NAMALWA (cell line): ENCODE measurements around the gene OR51E2.
"Not testable (repeated sequence)": the region's sequence is repeated elsewhere in the genome, so short reads cannot be mapped to it uniquely, and the experiment has no call there.

Experiments
- DNase-seq: peaks from one replicate; pipeline ENCODE4 v3.0.0-alpha.2; 2015; ENCODE audit warnings: low spot score

The OR51E2 gene, protein sequence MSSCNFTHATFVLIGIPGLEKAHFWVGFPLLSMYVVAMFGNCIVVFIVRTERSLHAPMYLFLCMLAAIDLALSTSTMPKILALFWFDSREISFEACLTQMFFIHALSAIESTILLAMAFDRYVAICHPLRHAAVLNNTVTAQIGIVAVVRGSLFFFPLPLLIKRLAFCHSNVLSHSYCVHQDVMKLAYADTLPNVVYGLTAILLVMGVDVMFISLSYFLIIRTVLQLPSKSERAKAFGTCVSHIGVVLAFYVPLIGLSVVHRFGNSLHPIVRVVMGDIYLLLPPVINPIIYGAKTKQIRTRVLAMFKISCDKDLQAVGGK

DNA sequence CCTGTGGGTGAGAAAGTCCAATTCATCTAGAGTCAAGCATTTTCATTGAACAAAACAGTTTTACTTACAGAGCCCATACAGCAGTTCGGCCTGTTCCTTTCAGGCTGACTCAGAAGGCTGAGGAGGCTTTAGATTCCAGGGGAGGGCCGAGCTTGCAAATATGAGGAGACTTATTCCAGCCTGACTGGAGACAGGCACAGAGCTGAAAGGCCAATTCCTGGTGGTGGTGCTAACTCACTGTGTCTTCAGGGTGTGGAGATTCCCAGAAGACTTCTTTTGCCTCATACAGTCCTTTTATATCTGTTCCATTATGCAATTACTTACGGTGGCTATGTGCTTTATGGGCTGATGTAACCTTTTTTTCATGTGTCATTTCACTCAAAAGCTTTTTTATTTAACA is at the start of gene OR51E2:
OR51E2 (minus strand) TSS at position 269 of the 400 bp plus-strand sequence. CDS start 15,142 bp downstream, outside the sequence.
- DNase-seq, result no peak

DNA sequence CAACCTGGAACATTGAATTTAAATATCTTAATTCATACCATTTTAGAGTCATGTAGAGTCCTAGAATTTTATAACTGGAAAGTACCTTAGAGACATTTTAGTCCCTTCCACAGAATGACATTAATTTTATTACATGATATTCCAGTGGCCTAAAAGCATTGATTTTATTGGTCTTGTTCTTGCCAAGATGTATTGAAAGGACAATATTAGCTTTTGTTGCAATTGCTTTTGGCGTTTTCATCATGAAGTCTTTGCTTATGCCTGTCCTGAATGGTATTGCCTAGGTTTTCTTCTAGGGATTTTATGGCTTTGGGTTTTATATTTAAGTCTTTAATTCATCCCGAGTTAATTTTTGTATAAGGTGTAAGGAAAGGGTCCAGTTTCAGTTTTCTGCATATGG is 43.1 kb upstream of the OR51E2 start:
- DNase-seq, result no peak

DNA sequence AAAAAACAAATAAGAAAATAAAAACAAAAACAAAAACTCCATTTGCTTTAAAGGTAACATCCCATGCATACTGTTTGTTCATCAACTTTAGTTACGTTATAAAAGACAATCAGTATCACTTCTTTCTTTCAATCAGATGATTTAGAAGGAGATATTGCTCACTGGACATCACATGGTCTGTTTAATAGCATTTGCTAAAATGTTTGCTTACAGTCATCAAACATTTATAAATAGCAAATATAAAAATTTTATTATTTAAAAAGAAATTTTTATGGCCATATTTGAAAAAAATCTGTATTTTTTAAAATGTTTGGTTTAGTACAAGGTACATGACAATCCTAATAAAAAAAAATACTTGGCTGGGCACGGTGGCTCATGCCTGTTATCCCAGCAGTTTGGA is 29.5 kb upstream of the OR51E2 start:
- DNase-seq, result no peak

DNA sequence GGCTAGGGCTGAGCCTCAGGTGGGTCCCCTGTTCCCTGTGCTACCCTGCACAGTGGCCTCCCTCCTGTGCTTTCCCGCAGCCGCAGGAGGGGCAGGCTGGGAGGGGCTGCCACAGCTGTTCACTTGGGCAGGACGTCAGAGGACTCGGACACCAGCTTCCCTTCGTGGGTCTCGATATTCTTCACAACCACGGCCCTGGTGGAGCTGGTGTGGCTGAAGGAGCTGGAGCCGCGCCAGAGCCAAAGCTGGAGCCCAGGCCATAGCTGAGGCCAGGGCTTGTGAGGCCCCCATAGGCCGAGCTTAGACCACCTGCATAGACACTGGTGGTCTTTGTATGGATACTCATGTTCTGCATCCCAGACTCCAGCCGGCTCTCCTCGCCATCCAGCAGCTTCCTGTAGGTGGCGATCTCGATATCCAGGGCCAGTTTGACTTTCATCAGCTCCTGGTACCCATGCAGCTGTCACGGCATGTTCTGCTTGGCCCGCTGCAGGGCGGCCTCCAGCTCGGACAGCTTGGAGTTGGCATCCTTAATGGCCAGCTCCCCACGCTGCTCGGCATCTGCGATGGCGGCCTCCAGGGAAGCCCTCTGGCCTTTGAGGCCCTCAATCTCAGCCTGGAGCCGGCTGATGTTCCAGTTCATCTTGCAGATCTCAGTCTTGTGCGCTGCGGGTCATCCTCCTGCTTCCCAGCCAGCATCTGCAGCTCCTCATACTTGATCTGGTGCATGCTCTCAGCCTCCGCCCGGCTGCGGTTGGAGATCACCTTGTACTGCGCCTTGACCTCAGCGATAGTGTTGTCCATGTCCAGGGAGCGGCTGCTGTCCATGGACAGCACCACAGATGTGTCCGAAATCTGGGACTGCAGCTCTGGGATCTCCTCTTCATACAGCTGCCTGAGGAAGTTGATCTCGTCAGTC is 25.2 kb upstream of the OR51E2 start:
- DNase-seq, result not testable (repeated sequence)

DNA sequence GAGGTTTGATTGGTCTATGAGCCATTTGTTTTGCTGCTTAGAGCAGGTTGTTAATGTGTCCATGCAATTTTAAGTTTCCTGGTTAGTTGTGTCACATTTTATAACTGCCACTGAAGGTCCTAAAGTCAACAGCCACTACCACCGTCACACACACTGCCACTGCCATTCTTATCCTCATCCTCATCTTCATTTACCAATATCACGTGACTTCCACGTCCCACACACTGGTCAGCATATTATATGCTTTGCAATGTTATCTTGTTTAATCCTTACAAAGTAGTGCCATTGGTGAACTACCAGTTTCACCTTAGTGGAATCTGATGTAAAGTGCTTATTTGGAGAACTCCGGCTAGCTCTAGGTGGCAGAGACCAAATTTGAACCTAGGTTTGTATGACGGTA is 16.6 kb upstream of the OR51E2 start:
- DNase-seq, result no peak

DNA sequence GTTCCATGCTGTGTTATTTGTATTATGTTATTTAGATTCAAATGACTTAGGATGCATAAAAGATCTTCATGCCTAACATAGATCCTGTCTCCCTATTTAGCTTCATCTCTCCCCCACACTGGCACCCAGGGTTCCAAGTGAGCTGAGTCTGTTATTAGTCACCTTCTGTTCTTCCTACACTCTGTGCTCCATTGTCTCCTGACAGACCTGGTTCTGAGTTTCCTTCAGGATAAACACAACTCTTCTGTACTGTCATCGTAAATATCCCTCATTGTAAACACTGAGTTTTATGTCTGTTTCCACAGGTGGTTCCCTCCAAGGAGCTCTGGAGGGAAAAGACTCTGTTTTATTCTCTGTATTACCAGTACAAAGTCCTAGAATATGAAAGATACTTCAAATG is 15.6 kb upstream of the OR51E2 start:
- no peak for DNase-seq

DNA sequence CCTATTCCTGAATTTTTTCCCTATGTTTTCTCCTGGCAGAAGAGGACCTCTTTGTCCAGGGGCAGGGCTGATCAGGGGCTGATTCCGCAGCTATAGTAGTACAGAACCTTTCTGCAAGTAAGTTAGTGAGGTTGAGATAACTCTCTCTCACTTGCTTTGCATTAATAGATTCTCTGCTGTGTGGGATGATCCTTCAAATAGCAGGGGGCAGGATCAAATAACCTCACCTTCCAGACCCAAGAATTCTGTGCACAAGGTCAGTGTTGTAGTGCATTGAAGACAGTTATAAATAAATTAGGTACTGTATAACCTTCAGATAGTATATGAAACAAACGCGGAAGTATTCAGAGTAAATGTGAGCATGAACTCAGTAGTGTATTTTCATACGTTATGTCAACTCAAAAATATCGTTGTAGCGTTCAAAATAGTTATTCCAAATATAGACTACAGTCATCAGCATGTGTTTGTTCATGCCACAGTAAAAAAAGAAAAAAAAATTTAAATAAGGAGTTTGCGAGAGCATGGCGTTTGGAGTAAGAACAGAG is 7.2 kb upstream of the OR51E2 start:
- DNase-seq, result peak; percentile 9

DNA sequence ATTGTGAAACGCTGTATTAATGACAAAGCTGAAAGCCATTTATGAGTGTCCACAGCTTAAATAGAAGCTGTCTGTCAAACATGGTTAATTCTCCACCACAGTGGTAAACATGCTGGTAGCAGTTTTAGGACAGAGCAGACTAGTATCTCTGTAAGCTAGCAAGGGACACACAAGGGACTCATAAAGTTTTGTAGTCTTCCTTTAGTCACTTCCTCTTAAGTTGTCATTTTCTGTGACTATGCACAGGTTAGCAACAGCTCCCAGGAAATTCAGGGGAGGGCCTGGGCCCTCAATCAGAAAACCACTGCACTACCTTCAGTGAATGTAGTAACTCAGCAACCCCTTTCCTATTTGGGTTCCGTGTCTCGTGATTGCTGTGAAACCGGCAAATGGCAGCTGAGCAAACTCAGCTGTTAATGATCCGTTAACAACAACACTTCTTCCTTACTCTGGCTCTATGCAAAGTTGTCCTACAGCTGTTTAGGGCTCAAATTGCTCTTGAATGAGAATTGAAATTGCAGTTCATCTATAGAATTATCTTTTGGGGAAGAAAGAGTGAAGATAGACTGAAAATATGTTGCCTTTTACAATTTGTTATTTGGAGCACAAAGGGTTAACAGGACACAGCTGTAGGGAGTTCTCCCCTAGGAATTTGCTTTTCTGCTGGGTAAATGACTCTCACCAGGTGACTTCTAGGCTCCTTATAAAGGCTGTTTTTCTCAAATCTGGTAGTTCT is 6.6 kb upstream of the OR51E2 start, which contains the start of gene MMP26:
MMP26 (plus strand) TSS at position 731 of the 736 bp plus-strand sequence.
- peak; percentile 63 for DNase-seq

DNA sequence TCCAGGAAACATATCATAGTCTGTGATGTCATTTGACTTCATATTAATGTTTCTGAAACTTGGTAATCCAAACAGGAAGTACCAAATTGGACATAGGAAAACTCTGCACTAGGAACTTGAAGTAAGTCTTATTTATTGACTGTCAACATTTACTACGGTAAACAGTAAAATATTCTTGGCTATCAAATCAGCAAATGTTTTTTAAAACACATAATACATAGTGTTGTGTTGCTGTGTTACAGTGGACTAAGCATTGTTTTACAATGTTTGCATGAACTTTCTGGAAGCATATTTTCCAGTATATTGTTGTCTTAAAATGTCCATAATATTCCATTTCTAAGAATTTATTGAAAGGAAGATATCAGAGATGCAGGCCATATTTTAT is 2.8 kb upstream of the OR51E2 start:
- no peak for DNase-seq

DNA sequence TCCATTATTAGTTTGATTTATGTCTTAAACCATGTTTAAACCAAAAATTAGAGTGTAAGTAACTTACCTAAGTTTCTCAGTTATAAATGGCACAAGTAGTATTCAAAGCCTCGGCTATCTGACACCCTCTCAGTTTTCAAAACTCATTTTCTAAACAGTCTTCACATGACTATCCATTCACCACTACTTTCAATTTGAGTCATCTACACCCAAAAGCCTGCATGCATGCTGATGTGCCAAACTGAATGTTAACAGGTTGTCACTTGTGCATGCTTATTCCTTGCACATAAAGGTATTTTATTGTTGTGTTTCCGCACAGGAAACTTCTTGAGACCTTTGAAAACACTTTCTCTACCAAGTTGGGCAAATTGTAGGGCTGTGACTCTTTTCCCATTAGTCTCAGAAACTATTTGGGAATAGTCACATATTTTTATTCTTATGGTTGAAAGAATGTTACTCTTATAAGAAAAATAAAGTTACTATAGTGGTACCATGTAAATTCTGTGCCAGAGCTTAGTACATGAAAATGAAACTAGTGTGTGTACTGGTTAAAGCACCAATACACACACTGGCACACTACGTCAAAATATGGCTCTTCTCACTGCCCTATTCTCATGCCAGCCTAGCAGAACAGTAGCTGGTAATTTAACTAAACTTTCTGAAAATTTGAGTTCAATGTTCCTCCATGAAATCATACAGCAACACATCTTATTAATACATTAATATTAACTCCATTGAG is 2.2 kb upstream of the OR51E2 start:
- DNase-seq, result no peak

DNA sequence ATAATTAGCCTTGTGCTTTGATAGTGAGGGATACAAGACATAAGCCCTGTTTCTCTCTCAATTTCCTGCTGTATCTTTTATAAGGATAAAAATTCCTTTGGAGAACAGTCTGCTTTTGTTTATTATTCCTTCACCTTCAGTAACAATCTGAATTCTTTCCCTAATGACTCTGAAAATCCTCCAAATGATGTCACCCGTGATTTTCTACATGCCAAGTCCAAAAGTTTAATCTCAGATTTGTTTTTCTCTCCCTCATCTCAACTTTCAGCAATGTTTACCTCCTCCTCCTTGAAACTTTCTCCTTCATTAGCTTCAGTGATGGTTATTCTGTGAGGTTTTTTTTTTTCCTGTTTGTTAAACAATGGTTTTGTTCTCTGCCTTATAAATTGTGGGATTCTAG is 2.2 kb downstream of the OR51E2 start:
- DNase-seq, result no peak

DNA sequence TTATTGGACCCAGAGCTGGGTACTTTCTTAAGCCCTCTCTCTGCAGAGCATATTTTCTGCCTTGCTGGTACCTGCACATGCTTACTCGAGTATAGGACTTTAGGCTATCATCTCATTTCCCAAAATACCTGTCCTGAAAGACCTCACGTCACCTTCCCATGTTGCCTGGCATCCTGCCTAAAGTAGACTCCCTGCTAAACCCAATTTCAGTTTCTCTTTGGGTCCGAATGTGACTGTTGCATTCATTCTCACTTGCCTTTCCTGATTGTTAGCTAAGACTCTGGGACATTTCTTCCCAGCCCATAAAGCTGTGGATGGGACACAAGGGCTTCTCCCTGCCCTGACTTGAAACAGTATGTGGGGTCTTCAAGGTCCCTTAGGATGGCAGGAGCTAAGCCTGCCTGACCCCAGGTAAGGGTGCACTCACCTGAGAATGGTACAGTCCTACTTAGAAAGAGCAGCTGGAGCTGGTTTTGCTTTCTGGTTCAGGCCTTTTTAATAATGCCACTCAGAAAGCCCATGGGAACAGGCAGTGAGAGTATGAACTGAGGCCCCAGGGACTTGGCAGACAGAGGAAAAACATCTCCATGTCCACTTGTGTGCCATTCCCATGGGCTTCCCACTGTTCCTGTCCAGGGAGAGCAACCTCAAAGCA is 12.9 kb downstream of the OR51E2 start:
- DNase-seq, result no peak

DNA sequence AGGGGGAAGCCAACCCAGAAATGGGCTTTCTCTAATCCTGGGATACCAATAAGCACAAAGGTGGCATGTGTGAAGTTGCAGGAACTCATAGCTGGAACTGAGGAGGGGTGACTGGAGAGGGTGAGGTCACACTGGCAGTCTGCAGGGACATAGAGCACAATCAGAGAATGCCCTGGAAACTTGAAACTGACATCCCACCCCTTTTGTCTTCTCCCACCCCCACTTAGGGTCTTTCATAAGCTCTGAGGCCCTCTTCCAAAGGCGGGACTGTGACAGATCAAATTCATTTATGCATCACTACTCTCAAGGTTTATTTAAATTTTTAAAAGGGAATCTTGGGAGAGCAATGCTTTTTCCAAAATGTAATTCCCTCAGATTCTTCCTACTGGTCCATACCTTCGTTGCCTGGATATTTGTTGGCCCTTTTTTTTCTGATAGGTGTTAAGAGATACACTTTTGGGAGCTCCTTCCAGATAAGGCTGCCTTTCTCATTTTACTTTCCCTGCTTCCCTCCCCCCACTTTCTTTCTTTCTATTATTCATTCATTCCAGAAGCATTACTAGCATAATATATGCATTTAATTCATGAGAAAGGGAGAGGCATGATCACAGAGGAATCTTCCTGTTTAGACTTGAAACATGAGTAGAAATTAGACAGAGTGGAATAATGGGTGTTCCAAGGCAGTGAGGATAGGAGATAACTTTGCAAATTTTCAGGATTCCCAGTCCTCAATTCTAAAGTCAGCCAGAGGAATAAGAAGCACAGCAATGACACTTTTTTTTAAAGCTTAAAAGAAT is 14.8 kb downstream of the OR51E2 start:
- DNase-seq, result no peak

DNA sequence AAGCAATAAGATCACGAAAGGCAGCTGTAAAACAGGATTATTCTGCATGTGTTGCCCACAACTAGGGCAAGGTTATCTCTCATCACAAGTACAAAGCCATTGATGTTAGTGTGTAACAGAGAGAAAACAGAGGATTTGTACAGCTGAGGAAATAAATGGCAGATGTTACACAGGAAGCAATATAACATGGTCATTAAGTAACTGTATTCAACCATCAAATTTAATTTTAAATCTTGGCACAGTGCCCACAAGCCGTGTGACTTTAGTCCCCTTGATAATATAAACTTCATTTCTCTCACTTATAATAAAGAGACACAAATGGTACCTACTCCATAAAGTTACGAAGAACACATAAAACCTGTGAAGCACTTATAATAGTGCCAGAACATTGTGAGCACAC is 17.3 kb downstream of the OR51E2 start:
- DNase-seq, result no peak

DNA sequence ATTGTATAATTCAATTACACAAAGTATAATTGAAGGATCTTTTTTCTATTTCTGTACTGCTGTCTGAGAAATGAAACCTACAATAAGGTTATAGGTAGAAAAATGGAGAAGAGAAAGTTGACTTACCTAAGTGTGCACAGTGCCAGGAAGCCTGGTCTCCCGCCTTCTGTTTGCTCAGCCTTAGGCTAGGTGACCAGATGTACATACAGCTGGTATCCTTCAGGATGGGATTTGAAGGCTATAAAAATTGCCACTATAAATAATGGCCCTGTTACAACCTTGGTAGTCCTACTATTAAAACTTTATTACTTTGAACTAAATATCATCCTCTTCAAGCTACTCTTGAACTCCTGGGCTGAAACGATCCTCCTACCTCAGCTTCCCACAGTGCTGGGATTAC is 19.7 kb downstream of the OR51E2 start:
- no peak for DNase-seq

DNA sequence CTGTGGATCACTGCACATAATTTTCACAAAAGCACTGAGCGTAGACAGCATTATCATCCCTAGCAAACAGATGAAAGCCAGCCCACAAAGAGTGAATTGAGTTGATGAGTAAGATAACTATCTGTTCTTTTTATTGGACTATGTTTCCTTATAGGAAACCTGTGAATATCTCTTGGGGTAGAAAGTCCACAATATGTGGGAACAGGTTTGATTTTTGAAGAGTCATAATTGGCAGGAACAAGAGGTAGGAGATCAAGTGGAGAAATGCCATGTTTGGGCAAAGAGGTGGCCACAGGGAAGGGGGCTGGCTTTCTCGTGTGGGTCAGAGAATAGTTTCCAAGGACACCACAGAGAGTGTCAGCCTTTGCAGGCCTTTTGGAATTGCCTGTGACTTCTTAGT is 23.9 kb downstream of the OR51E2 start:
- no peak for DNase-seq

DNA sequence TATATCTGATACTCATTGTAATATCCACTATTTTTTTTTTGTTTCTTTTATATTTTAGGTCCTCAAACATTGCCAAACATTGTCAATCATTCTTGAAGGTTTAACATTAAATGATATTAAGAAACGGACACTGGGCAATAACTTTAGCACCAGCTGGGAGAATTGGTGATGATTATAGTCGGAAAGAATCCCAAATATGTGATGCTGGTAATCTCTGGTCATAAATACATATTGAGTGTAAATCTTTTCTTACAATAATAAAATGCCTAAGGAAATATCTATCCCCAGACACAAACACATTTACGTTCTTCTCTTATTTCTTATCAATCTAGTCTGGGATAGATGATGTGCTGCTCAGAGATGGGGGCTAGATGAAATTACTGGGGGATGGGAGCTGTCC is 25.2 kb downstream of the OR51E2 start:
- DNase-seq, result no peak

DNA sequence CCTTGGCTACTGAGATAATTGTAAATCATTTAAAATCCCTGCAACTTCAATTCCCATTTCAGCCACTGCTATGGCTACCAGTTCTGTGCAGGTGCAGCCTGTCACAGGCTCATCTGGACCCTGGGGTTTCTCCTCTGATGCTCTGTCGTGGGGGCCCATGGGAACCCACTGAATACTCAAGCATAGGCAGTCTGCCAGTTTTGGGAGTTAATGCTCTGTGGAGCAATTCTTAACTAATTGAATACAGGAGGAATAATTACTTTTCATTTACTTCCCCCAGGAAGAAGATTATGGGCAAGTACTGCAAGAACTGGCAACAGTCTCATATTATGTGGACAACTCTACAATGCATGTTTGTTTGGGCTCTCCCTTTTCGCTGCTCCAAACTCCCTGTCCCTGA is 25.9 kb downstream of the OR51E2 start:
- no peak for DNase-seq

DNA sequence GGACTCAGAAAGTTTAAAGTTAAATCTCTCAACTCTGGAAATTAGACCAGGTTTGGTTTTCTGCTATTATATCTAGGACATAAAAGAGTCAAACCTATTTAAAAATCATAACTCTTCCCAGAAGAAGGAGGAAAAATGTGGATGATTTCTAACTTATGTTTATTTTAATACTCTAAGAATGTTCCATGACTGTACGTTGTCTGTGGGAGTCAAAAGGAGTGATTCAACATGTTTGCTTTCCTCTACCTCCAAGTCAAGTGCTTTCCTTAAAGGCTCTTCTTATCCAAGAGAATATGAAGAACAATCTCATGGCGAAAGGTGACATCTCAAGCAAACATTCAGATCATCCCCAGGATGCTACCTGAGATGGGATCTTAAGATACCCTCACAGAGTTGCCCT is 32.2 kb downstream of the OR51E2 start:
- DNase-seq, result no peak

DNA sequence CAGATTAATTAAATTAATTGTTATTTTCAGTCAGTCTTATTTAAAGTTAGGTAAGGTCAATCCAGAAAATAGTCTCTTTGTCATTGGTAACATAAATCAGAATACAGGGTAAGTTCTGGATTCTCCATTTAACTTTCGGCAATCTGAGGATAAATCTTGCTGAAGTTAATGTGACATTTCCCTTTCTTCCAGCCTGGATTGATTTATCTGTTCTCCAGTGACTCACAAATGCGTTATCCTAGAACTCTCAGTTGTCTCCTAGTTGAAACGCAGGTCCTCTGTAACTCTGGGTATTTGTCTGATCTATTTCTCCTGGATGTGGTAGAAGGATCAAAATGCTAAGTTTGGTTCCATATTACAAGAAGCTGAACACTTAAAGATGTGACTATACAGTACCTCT is 32.9 kb downstream of the OR51E2 start:
- no peak for DNase-seq
